Measurements from ENCODE around the gene SPAG16.

Gene SPAG16

DNA sequence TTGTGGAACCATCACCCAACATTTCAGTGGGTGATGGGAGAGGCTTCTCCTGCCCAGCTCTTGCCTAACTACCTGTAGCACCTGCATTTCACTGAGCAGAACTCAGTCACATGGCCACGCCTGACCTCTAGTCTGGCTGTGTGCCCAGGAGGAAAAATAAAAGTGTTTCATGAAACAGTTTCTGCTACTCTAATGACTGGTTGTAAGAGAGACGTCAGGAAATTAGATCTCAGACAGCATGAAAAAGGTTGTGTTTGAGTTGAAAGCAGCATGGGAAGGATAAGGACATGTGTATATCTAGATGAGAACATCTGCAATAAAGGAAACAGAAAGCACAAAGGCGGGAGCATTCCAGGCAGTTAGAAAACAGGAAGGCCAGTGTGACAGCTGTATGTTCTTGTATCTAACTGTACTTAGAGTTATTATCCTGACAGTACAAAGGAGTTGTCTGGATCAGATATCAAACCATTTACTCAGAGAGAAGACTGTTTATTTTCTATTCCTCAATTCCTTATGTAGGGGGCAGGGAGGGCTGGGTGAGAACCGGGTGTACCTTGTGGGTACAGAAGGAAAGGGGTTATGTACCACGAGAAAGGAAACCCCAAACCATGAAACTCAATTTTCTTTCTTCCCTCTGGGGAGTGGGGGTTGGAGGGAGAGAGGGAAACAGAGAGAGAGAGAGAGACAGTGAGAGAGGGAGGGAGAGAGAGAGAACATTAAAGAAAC lies 819.2 kb downstream of the SPAG16 start:
- DNase-seq (ENCODE audit: low read depth), result no peak
- H3K4me3 ChIP-seq (ENCODE audit: low read depth, low read length), result no peak overlapping the region
- TF ChIP-seq, protein P1, sequence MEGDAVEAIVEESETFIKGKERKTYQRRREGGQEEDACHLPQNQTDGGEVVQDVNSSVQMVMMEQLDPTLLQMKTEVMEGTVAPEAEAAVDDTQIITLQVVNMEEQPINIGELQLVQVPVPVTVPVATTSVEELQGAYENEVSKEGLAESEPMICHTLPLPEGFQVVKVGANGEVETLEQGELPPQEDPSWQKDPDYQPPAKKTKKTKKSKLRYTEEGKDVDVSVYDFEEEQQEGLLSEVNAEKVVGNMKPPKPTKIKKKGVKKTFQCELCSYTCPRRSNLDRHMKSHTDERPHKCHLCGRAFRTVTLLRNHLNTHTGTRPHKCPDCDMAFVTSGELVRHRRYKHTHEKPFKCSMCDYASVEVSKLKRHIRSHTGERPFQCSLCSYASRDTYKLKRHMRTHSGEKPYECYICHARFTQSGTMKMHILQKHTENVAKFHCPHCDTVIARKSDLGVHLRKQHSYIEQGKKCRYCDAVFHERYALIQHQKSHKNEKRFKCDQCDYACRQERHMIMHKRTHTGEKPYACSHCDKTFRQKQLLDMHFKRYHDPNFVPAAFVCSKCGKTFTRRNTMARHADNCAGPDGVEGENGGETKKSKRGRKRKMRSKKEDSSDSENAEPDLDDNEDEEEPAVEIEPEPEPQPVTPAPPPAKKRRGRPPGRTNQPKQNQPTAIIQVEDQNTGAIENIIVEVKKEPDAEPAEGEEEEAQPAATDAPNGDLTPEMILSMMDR (IDR thresholded peaks at IDR 0.05; ENCODE audit: low read depth, low read length), result no peak
- TF ChIP-seq MYC (IDR thresholded peaks at IDR 0.05; ENCODE audit: low read depth, low read length), result no peak
- TF ChIP-seq, protein P2, sequence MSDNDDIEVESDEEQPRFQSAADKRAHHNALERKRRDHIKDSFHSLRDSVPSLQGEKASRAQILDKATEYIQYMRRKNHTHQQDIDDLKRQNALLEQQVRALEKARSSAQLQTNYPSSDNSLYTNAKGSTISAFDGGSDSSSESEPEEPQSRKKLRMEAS (IDR thresholded peaks at IDR 0.05; ENCODE audit: low read depth, low read length), result no peak

DNA sequence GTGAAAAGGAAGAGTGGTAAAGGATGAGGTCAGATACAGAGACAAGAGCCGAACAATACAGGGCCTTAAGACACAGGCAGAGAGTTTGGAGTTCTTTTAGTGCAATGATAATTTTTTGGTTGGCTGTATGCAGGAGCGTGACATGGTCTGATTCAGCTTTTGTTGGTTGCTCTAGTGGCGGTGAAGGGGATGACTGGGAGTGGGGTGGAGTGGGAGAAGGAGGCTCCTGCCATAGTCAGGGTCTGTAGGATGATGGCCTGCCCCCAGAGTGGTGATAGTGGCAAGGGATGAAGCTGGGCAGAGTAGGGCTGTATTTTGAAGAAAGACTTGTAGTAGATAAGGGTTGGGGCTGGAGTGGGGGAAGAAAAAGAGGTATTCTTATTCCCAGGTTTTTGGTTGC lies 820.0 kb downstream of the SPAG16 start:
- H3K4me3 ChIP-seq (ENCODE audit: low read depth, low read length), result no peak overlapping the region
- TF ChIP-seq POLR2A (IDR thresholded peaks at IDR 0.05; ENCODE audit: extremely low read depth, insufficient read length), result no peak
- TF ChIP-seq, protein P2 (IDR thresholded peaks at IDR 0.05; ENCODE audit: low read depth, low read length), result no peak
- TF ChIP-seq, protein P1 (IDR thresholded peaks at IDR 0.05; ENCODE audit: low read depth, low read length), result no peak
- no peak for TF ChIP-seq MYC (IDR thresholded peaks at IDR 0.05; ENCODE audit: low read depth, low read length)
- DNase-seq (ENCODE audit: low read depth), result no peak

DNA sequence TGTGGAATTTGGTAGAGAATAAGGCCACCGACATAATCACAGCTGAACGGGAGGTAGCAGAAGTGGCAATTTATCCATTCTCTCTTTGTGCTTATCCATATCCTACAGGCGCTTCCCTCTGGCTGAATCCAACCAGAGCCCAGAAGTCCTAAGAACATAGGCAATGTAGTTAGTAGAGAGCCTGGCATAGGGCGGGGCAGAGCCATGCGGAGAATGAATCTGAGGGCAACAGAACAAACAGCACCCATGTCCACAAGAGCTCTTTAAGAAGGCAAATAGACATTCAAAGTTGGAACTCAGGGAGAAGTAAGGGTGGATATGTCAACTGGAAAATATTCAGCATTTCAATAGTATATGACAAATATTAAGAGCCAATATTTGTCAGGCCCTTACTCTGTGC lies 820.7 kb downstream of the SPAG16 start:
- no peak overlapping the region for H3K4me3 ChIP-seq (ENCODE audit: low read depth, low read length)
- TF ChIP-seq POLR2A (IDR thresholded peaks at IDR 0.05; ENCODE audit: extremely low read depth, insufficient read length) (no peak), MYC (IDR thresholded peaks at IDR 0.05; ENCODE audit: low read depth, low read length) (no peak)
- TF ChIP-seq, protein P2 (IDR thresholded peaks at IDR 0.05; ENCODE audit: low read depth, low read length), result no peak
- TF ChIP-seq, protein P1 (IDR thresholded peaks at IDR 0.05; ENCODE audit: low read depth, low read length), result no peak
- DNase-seq (ENCODE audit: low read depth), result no peak

DNA sequence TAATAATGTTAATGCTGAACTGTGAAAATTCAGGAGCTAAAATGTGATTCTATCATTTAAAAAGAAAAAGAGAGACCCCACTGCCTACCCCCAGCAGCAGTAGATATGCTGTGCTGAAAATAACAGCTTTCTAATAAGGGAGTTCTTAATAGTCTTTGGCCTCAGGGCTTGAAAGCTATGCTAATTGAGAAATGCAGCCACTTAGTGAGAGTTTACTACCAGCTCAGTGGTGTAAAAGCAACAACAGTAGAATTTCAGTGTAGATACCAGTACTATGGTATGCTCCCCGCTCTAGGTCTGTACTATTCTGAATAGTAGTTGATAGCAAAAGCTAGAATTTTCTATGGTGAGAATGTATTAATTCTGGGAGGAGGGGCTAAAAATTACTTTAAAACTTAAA lies 823.5 kb downstream of the SPAG16 start:
- no peak overlapping the region for H3K4me3 ChIP-seq (ENCODE audit: low read depth, low read length)
- TF ChIP-seq POLR2A (IDR thresholded peaks at IDR 0.05; ENCODE audit: extremely low read depth, insufficient read length) (no peak), MYC (IDR thresholded peaks at IDR 0.05; ENCODE audit: low read depth, low read length) (no peak)
- TF ChIP-seq, protein P1 (IDR thresholded peaks at IDR 0.05; ENCODE audit: low read depth, low read length), result no peak
- no peak for DNase-seq (ENCODE audit: low read depth)

DNA sequence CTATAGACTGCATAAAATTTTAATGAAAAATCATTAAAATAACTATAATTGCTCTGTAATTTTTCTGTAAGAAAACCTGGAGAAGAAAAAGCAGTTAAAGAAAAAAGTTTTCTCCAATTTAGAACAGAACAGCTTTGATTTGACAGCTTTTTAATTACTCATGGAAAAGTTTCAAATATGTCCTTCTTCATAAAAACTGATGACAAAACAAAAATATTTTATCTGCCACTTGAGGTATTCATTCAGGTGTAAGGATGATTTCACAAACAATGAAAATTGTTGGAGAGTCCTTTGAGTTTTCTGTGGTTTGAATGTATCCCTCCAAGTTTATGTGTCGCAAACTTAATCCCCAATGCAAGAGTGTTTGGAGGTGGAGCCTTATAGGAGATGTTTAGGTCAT lies 824.3 kb downstream of the SPAG16 start:
- no peak for DNase-seq (ENCODE audit: low read depth)
- TF ChIP-seq, protein P1 (IDR thresholded peaks at IDR 0.05; ENCODE audit: low read depth, low read length), result no peak
- no peak for TF ChIP-seq POLR2A (IDR thresholded peaks at IDR 0.05; ENCODE audit: extremely low read depth, insufficient read length)
- no peak for TF ChIP-seq MYC (IDR thresholded peaks at IDR 0.05; ENCODE audit: low read depth, low read length)
- TF ChIP-seq, protein P2 (IDR thresholded peaks at IDR 0.05; ENCODE audit: low read depth, low read length), result no peak
- no peak overlapping the region for H3K4me3 ChIP-seq (ENCODE audit: low read depth, low read length)

Measured in NB4 (cell line).